Prostate gland (tissue), 2 donors: ENCODE measurements around the gene GIPC2. TPM values are rescaled to one million over a fixed set of nuclear protein-coding genes. Genes with fewer than 3 reads are reported as not detected.
"Not testable (repeated sequence)": the region's sequence is repeated elsewhere in the genome, so short reads cannot be mapped to it uniquely, and the experiment has no call there.

Experiments used
- DNase-seq: peaks from one replicate; pipeline ENCODE4 v3.0.0-alpha.2; 2019; ENCODE audit warnings: low spot score
- H3K27ac ChIP-seq, 2 donors: fragments of 200-600 bp; sonication (generic); 2 replicates each; pipeline ENCODE4 v1.5.1; 2017 to 2019
- H3K27me3 ChIP-seq: fragments of 200-600 bp; sonication (generic); replicated peaks from 2 replicates; pipeline ENCODE4 v1.5.1; 2019; ENCODE audit not compliant: insufficient read depth
- H3K36me3 ChIP-seq, 2 donors: fragments of 200-600 bp; sonication (generic); 1 replicate in 1 of 2; 2 replicates in 1 of 2; pipeline versions ENCODE4 v1.5.1 to v1.8.1; 2017 to 2019
- H3K4me1 ChIP-seq: fragments of 200-600 bp; sonication (generic); replicated peaks from 2 replicates; pipeline ENCODE4 v1.5.1; 2019
- H3K4me3 ChIP-seq, 2 donors: fragments of 200-600 bp; sonication (generic); 2 replicates each; pipeline ENCODE4 v1.5.1; 2017 to 2019
- H3K9me3 ChIP-seq: fragments of 200-600 bp; sonication (generic); 2 replicates; pipeline ENCODE4 v1.5.1; 2017
- CTCF ChIP-seq, 4 experiments: fragments of 200-600 bp in 2 of 4; fragments of 450-650 bp in 2 of 4; sonication (generic) in 2 of 4; IDR thresholded peaks; 1 replicate in 3 of 4; 2 replicates in 1 of 4; pipeline ENCODE4 v1.5.1; 2016 to 2019; ENCODE audit warnings: antibody characterized with exemption in 4 of 4, mild to moderate bottlenecking in 2 of 4, moderate library complexity in 2 of 4
- POLR2A ChIP-seq: fragments of 450-650 bp; IDR thresholded peaks from one replicate; pipeline ENCODE4 v1.6.1; 2016; ENCODE audit warnings: antibody characterized with exemption, mild to moderate bottlenecking
- POLR2AphosphoS5 ChIP-seq: sonication (generic); formaldehyde crosslinking; IDR thresholded peaks from one replicate; pipeline ENCODE4 v1.6.1; 2017; ENCODE audit warnings: antibody characterized with exemption
- WGBS: methylation state at CpG from one replicate; pipeline ENCODE4 v1.1.5; 2018; 5-methylcytosine and 5-hydroxymethylcytosine counted together
- intact Hi-C: fragments of 100-400 bp; cut with DNase I; formaldehyde crosslinking; loops from one replicate; pipeline ENCODE4 v1.14.2; 2022
- total RNA-seq, 2 donors: library from RNA; depleted of rRNA; stranded (reverse); fragments of >200 nt; gene quantifications; one replicate each; pipeline ENCODE4 v1.1.0, GENCODE V29; 2016

Gene GIPC2
- total RNA-seq, 2 donors from 2014 or later: 2.0 to 2.2 TPM

DNA sequence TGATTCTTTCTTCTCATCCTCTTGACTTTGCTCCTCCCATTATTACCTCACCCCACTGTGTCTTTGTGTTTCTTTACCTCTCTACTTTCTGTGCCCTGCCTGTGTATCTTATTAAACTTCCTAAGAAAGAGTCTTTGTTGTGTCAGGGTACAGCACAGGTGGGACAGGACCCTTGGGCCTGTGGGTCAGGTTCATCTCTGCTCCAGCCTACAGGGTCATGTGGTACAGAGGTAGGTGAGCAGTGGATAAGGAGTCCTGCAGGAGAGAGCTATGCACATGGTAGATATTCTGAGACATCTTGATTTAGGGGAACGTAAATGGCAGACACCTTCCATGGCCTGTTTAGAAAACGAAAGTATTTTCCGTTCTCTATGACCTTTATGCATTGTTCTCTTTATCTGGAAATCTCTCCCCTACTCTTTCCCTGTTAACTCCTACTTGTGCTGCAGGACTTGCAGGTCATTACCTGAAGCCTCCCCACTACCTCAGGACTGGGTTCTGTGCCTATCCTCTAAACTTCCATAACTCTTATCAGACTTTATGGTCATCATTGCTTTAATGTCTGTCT, 9.9 kb downstream of the GIPC2 start:
- 19% methylated on average over 3 of the region's 3 CpGs for WGBS
- Histone ChIP-seq H3K27me3 (no peaks in the 10 kb centered on the region), H3K4me3 (no peak overlapping the region), H3K4me1 (no peaks in the 10 kb centered on the region), H3K9me3 (no peaks in the 10 kb centered on the region), H3K36me3 (no peaks in the 10 kb centered on the region), H3K27ac (no peak overlapping the region)
- TF ChIP-seq CTCF (IDR thresholded peaks at IDR 0.05) (no peak), POLR2A (no peak), POLR2AphosphoS5 (no peak)
- no peak for DNase-seq
- intact Hi-C loops: no loop called here

DNA sequence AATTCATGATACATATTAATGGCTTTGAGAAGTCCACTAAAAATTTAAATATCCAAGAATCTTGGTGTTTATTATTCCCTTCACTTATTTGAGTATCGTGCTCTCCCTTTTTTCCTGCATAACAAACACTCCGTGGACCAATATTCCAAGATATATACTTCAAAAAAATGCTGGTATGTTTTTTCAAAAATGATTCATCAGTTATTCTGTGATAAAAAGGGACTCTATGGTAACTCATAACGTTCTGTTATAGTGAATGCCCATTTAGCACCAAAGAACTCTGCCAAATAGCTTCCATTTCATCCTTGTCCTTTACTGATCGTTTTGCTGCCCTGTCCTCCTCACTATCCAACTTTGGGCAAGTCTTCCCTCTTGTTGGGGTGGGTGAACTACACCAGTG, 12.9 kb downstream of the GIPC2 start:
- no peaks in the 10 kb centered on the region for H3K36me3 ChIP-seq
- H3K27ac ChIP-seq: no peak overlapping the region
- no peak for DNase-seq
- H3K27me3 ChIP-seq: no peaks in the 10 kb centered on the region
- intact Hi-C loops: no loop called here
- no peaks in the 10 kb centered on the region for H3K9me3 ChIP-seq
- 75% methylated on average over 4 of the region's 4 CpGs for WGBS
- H3K4me1 ChIP-seq: no peaks in the 10 kb centered on the region
- TF ChIP-seq POLR2AphosphoS5 (no peak), POLR2A (no peak), CTCF (IDR thresholded peaks at IDR 0.05) (no peak)
- H3K4me3 ChIP-seq: no peak overlapping the region

- Histone ChIP-seq H3K27me3 (no peaks in the 10 kb centered on the region), H3K27ac (no peak overlapping the region), H3K4me1 (no peaks in the 10 kb centered on the region), H3K9me3 (no peaks in the 10 kb centered on the region), H3K4me3 (no peak overlapping the region), H3K36me3 (no peaks in the 10 kb centered on the region)
- no peak for TF ChIP-seq CTCF (IDR thresholded peaks at IDR 0.05)
- TF ChIP-seq POLR2AphosphoS5: no peak
- TF ChIP-seq POLR2A: no peak
- WGBS: 78% methylated on average over 4 of the region's 4 CpGs
- intact Hi-C loops: loop anchor here (10.0 kb wide), 1 partner anchor 54 kb away; no protein-coding TSS in a partner anchor
- no peak for DNase-seq
These were observed 15.2 kb downstream of the GIPC2 start for GRCh38 chr1:78060857-78061563.

- intact Hi-C loops: loop anchor here (10.0 kb wide), 1 partner anchor 53 kb away; no protein-coding TSS in a partner anchor
- TF ChIP-seq CTCF (IDR thresholded peaks at IDR 0.05) (no peak), POLR2AphosphoS5 (no peak), POLR2A (no peak)
- H3K4me3 ChIP-seq: no peak overlapping the region
- 41% methylated on average over 2 of the region's 2 CpGs for WGBS
- H3K27me3 ChIP-seq: no peaks in the 10 kb centered on the region
- no peak overlapping the region for H3K27ac ChIP-seq
- DNase-seq: no peak
- no peaks in the 10 kb centered on the region for H3K36me3 ChIP-seq
- no peaks in the 10 kb centered on the region for H3K4me1 ChIP-seq
- H3K9me3 ChIP-seq: no peaks in the 10 kb centered on the region
These were observed 16.2 kb downstream of the GIPC2 start for GRCh38 chr1:78061825-78062523.

DNA sequence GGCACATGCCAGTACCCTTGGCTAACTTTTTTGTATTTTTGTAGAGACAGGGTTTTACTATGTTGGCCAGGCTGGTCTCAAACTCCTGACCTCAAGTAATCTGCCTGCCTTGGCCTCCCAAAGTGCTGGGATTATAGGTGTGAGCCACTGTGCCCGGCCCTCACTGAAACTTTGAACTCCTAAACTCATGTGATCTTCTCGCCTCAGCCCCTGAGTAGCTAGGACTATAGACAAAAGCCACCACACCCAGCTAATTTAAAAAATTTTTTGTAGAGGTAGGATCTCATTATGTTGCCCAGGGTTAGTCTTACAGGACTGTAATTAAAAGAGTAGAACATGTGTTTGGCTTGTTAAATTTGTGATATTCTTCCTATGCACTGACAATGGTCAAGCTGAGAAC, 19.1 kb downstream of the GIPC2 start:
- H3K9me3 ChIP-seq, DNase-seq: not testable (repeated sequence)
- intact Hi-C loops: loop anchor here (10.0 kb wide), 1 partner anchor 50 kb away; no protein-coding TSS in a partner anchor

More for the DNA sequence above, 19.1 kb downstream of the GIPC2 start:
- not testable (repeated sequence) for H3K36me3 ChIP-seq, H3K27ac ChIP-seq, H3K27me3 ChIP-seq, H3K4me3 ChIP-seq, H3K4me1 ChIP-seq
- WGBS: 83% methylated on average over 2 of the region's 2 CpGs
